HepG2 (cell line): ENCODE data around the gene ANKRD65. TPM values are rescaled to one million over a fixed set of nuclear protein-coding genes. Genes with fewer than 3 reads are reported as not detected.
A peak's percentile ranks its signal among the peaks of the same experiment; 100 is the strongest.

ENCODE experiments used
- ATAC-seq: fragments of 200-7000 bp; cut with Tn5 transposase; 3 replicates; pipeline ENCODE4 v1.9.1; 2020; ENCODE audit warnings: mild to moderate bottlenecking, moderate library complexity
- BruUV-seq: library from RNA; stranded (reverse); fragments of 400-500 nt; replicated peaks from 2 replicates; lab custom pipeline; 2021; lab: Mats Ljungman, UMichigan
- CTCF ChIA-PET: fragments of 300-600 bp; formaldehyde crosslinking; extraction: SDS; loops from one replicate; lab custom pipeline; 2021; ENCODE audit warnings: low total read pairs, inconsistent platforms, low intra/inter-chr PET ratio; lab: Yijun Ruan, JAX
- POLR2A ChIA-PET: fragments of 350-600 bp; sonication (Branson Sonifier 250); formaldehyde crosslinking; loops from one replicate; lab custom pipeline; 2020; ENCODE audit warnings: antibody characterized with exemption, inconsistent platforms; lab: Yijun Ruan, JAX
- DNase-seq: peaks from one replicate; pipeline ENCODE4 v3.0.0-alpha.2; 2015; ENCODE audit warnings: low spot score
- FAIRE-seq: peaks from 3 replicates; lab custom pipeline; 2011; peaks lifted over from hg19 to GRCh38; lab: Jason Lieb, UNC
- H2AFZ ChIP-seq: one replicate; pipeline ENCODE4 v1.6.1; 2011; ENCODE audit warnings: low read length, inconsistent platforms
- H3K27ac ChIP-seq: fragments of 300-600 bp; 3 replicates; pipeline ENCODE4 v1.8.0; 2011; ENCODE audit warnings: mixed run types, mild to moderate bottlenecking, mixed read lengths, low read length, inconsistent platforms; ENCODE audit not compliant: insufficient read depth; ENCODE audit errors: extremely low read length
- H3K27me3 ChIP-seq, 2 experiments: fragments of 200-600 bp in 1 of 2; 2 replicates in 1 of 2; 3 replicates in 1 of 2; pipeline versions ENCODE4 v1.6.0 to v1.8.0; 2011; ENCODE audit warnings: low read length in 2 of 2, mild to moderate bottlenecking in 2 of 2, moderate library complexity in 2 of 2, inconsistent platforms in 1 of 2; ENCODE audit not compliant: insufficient read depth in 2 of 2, control insufficient read depth in 1 of 2
- H3K36me3 ChIP-seq, 2 experiments: fragments of 200-600 bp in 1 of 2; replicated peaks in 1 of 2; 2 replicates in 1 of 2; 3 replicates in 1 of 2; pipeline versions ENCODE4 v1.5.1 to v1.8.0; 2011; ENCODE audit warnings: low read length in 2 of 2, inconsistent platforms in 1 of 2; ENCODE audit not compliant: insufficient read depth in 2 of 2, control insufficient read depth in 1 of 2
- H3K4me1 ChIP-seq: 2 replicates; pipeline ENCODE4 v1.5.1; 2012; ENCODE audit warnings: low read length, inconsistent platforms; ENCODE audit not compliant: insufficient read depth
- H3K4me2 ChIP-seq: 2 replicates; pipeline ENCODE4 v1.6.0; 2011; ENCODE audit warnings: low read depth, low read length, inconsistent platforms
- H3K4me3 ChIP-seq, 3 experiments: fragments of 200-600 bp in 1 of 3; sonication (generic), shearing (Covaris generic) in 1 of 3; replicated peaks in 1 of 3; 2 replicates each; pipeline ENCODE4 v1.5.1; 2011 to 2016; ENCODE audit warnings: low read length in 3 of 3, inconsistent platforms in 2 of 3, low read depth in 2 of 3, mild to moderate bottlenecking in 2 of 3, control low read depth in 1 of 3, mixed read lengths in 1 of 3; ENCODE audit not compliant: insufficient read depth in 1 of 3
- H3K79me2 ChIP-seq: one replicate; pipeline ENCODE4 v1.6.1; 2011; ENCODE audit warnings: low read length, inconsistent platforms; ENCODE audit not compliant: insufficient read depth
- H3K9ac ChIP-seq: 2 replicates; pipeline ENCODE4 v1.6.0; 2011; ENCODE audit warnings: mild to moderate bottlenecking, low read depth, low read length, inconsistent platforms; ENCODE audit not compliant: insufficient read depth
- H3K9me3 ChIP-seq: 2 replicates; pipeline ENCODE4 v1.5.1; 2012; ENCODE audit warnings: mild to moderate bottlenecking, low read length
- H4K20me1 ChIP-seq: 2 replicates; pipeline ENCODE4 v1.6.0; 2011; ENCODE audit warnings: inconsistent platforms, mild to moderate bottlenecking, low read length, moderate library complexity; ENCODE audit not compliant: insufficient read depth
- CC2D1A ChIP-seq: sonication (generic); formaldehyde crosslinking; IDR thresholded peaks from 2 replicates; pipeline ENCODE4 v1.8.1; 2023; ENCODE audit warnings: mild to moderate bottlenecking, missing genetic modification reagents
- CREB1 ChIP-seq, 2 experiments: fragments of 450-650 bp in 1 of 2; IDR thresholded peaks; 2 replicates each; pipeline ENCODE4 v1.6.1; 2016 to 2017; ENCODE audit warnings: control low read depth in 1 of 2, mild to moderate bottlenecking in 1 of 2, missing compliant biosample characterization in 1 of 2, missing genetic modification characterization in 1 of 2
- HMG20A ChIP-seq: IDR thresholded peaks from 2 replicates; pipeline ENCODE4 v1.6.1; 2016; ENCODE audit warnings: borderline replicate concordance
- PLSCR1 ChIP-seq: sonication (generic); formaldehyde crosslinking; IDR thresholded peaks from 2 replicates; pipeline ENCODE4 v1.5.0; 2020; ENCODE audit warnings: missing genetic modification reagents, mild to moderate bottlenecking, borderline replicate concordance
- ZBTB38 ChIP-seq: sonication (generic); formaldehyde crosslinking; IDR thresholded peaks from 2 replicates; pipeline ENCODE4 v1.5.1; 2020; ENCODE audit warnings: mild to moderate bottlenecking, missing genetic modification reagents
- ZBTB42 ChIP-seq: sonication (generic); formaldehyde crosslinking; IDR thresholded peaks from 2 replicates; pipeline ENCODE4 v1.5.0; 2020; ENCODE audit warnings: mild to moderate bottlenecking, missing genetic modification reagents
- ZNF20 ChIP-seq: sonication (generic); formaldehyde crosslinking; IDR thresholded peaks from 2 replicates; pipeline ENCODE4 v1.4.0; 2020; ENCODE audit warnings: mild to moderate bottlenecking, moderate library complexity, missing genetic modification reagents
- ZSCAN31 ChIP-seq: sonication (generic); formaldehyde crosslinking; IDR thresholded peaks from 2 replicates; pipeline ENCODE4 v1.5.0; 2020; ENCODE audit warnings: low read depth, mild to moderate bottlenecking, missing genetic modification reagents
- WGBS: methylation state at CpG from one replicate; pipeline ENCODE4 v1.1.6; 2017; ENCODE audit warnings: low lambda C conversion rate; 5-methylcytosine and 5-hydroxymethylcytosine counted together
- in situ Hi-C: cut with HindIII; loops from 2 replicates; pipeline ENCODE4 v1.10.0; 2017; ENCODE audit warnings: low pct_unique_long_range_greater_than_20kb; ENCODE audit not compliant: extremely low pct_ligation_motif_present
- intact Hi-C: fragments of 100-400 bp; cut with micrococcal nuclease; formaldehyde crosslinking; loops from one replicate; pipeline ENCODE4 v1.10.0; 2022; ENCODE audit not compliant: unreplicated experiment
- polyA plus RNA-seq, 8 experiments: library from polyadenylated mRNA; depleted of rRNA in 3 of 8; stranded (reverse) in 7 of 8; unstranded in 1 of 8; fragments of >200 nt; fragmentation: Illumina TruSeq in 4 of 8; extraction: Trizol in 4 of 8; gene quantifications; 2 replicates each; pipeline versions ENCODE4 v1.2.1 to v1.2.3, GENCODE V29; 2011 to 2016; ENCODE audit warnings: low read depth in 4 of 8, missing spikeins in 1 of 8, mixed read lengths in 1 of 8; ENCODE audit not compliant: insufficient read depth in 1 of 8
- total RNA-seq, 5 experiments: library from RNA; depleted of rRNA; stranded (reverse); fragments of >200 nt; fragmentation: Illumina TruSeq; extraction: Trizol; gene quantifications; 2 replicates each; pipeline ENCODE4 v1.2.3, GENCODE V29; 2016; ENCODE audit warnings: low read depth in 1 of 5

The ANKRD65 gene
- total and polyA plus RNA-seq, 2 of the 13 experiments (the other 11 are each of a cell fraction or from before 2014, with no cell fraction given): 12.1 to 30.1 TPM

GRCh38 chr1:1421907-1422464 is 910 bp upstream of the ANKRD65 start:
- Histone ChIP-seq H3K4me3 (peak overlapping the region in 1 of 3 experiments; percentile 70; a peak in 3 of 6 replicates), H3K36me3 (no peaks in the 10 kb centered on the region), H3K27me3 (no peaks in the 10 kb centered on the region; a peak in 1 of 5 replicates), H3K79me2 (peaks cover 12% of the 10 kb centered on the region), H3K9ac (peak overlapping the region; percentile 79; the same call in 1 of the 2 replicates), H3K4me2 (peak overlapping the region; percentile 97; the same call in 1 of the 2 replicates), H2AFZ (no peak overlapping the region), H3K27ac (peak overlapping the region; percentile 13), H3K4me1 (peaks cover 65% of the 10 kb centered on the region), H3K9me3 (no peaks in the 10 kb centered on the region), H4K20me1 (no peaks in the 10 kb centered on the region)
- DNase-seq (no peak), ATAC-seq (no peak), FAIRE-seq (no peak)
- TF ChIP-seq ZBTB38 (CRISPR knock-in tag) (peak; percentile 47; the same call in 1 of the 2 replicates), CC2D1A (CRISPR knock-in tag) (no peak), ZSCAN31 (CRISPR knock-in tag) (no peak), ZBTB42 (CRISPR knock-in tag) (no peak), HMG20A (no peak), CREB1 (IDR thresholded peaks at IDR 0.05) (no peak), CREB1 (CRISPR knock-in tag; IDR thresholded peaks at IDR 0.05) (no peak), PLSCR1 (CRISPR knock-in tag) (no peak), ZNF20 (CRISPR knock-in tag) (no peak)
- ChIA-PET CTCF (no interaction called here), POLR2A (interaction anchor here (0.8 to 3.5 kb wide), 6 partner anchors 10 to 89 kb away, joined by 3 to 126 read pairs (median 26); partner anchors contain the start of genes ATAD3A, AURKAIP1, MRPL20 and VWA1)
- BruUV-seq: no TSS peak
- 68% methylated on average over 3 of the region's 7 CpGs for WGBS
- intact Hi-C loops: no loop called here
- in situ Hi-C loops: no loop called here
